AG09319 (cell line): ENCODE data around the gene AHNAK.

Experiments used
- DNase-seq: peaks from one replicate; pipeline ENCODE4 v3.0.0-alpha.2; 2010; ENCODE audit warnings: low read depth; ENCODE audit errors: extremely low read depth
- CTCF ChIP-seq: IDR thresholded peaks from 2 replicates; pipeline ENCODE4 v1.5.1; 2011; ENCODE audit warnings: low read depth, mild to moderate bottlenecking, inconsistent platforms, low read length, moderate library complexity

The AHNAK gene

GRCh38 chr11:62538470-62539237 is 8.0 kb downstream of the AHNAK start:
- TF ChIP-seq CTCF = no peak
- DNase-seq = no peak

- no peak for TF ChIP-seq CTCF
These were observed 10.2 kb downstream of the AHNAK start for GRCh38 chr11:62536301-62536957.

GRCh38 chr11:62535802-62536201 is 10.8 kb downstream of the AHNAK start:
- no peak for DNase-seq
- TF ChIP-seq CTCF = no peak

More at GRCh38 chr11:62536301-62536957, 10.2 kb downstream of the AHNAK start:
- DNase-seq = no peak

GRCh38 chr11:62534779-62535545 is 11.6 kb downstream of the AHNAK start:
- TF ChIP-seq CTCF = no peak
- DNase-seq = no peak

- no peak for DNase-seq
These were observed 14.5 kb downstream of the AHNAK start for GRCh38 chr11:62532096-62532495.

GRCh38 chr11:62516736-62517371 is 29.8 kb downstream of the AHNAK start:
- no peak for TF ChIP-seq CTCF
- no peak for DNase-seq

More at GRCh38 chr11:62532096-62532495, 14.5 kb downstream of the AHNAK start:
- TF ChIP-seq CTCF = no peak
